Duodenal mucosa (tissue), 2 donors: ENCODE measurements around the gene TLL2.

ENCODE experiments used
- H3K27ac ChIP-seq: one replicate; pipeline ENCODE4 v1.7.0; 2013; ENCODE audit warnings: low read depth, low read length
- H3K27me3 ChIP-seq, 2 donors: one replicate each; pipeline ENCODE4 v1.7.0; 2013; ENCODE audit warnings: low read length in 2 of 2, control low read depth in 1 of 2; ENCODE audit not compliant: insufficient read depth in 2 of 2, control insufficient read depth in 1 of 2
- H3K36me3 ChIP-seq, 2 donors: one replicate each; pipeline ENCODE4 v1.7.0; 2013; ENCODE audit warnings: low read length in 2 of 2, control low read depth in 1 of 2; ENCODE audit not compliant: insufficient read depth in 2 of 2, control insufficient read depth in 1 of 2
- H3K4me1 ChIP-seq, 2 donors: one replicate each; pipeline ENCODE4 v1.7.0; 2013; ENCODE audit warnings: low read length in 2 of 2, control low read depth in 1 of 2; ENCODE audit not compliant: insufficient read depth in 2 of 2, control insufficient read depth in 1 of 2
- H3K4me3 ChIP-seq, 2 donors: one replicate each; pipeline ENCODE4 v1.7.0; 2013; ENCODE audit warnings: low read length in 2 of 2, low read depth in 1 of 2
- H3K9ac ChIP-seq, 2 donors: one replicate each; pipeline ENCODE4 v1.7.0; 2013; ENCODE audit warnings: low read length in 2 of 2, low read depth in 1 of 2
- H3K9me3 ChIP-seq, 2 donors: one replicate each; pipeline ENCODE4 v1.7.0; 2013; ENCODE audit warnings: low read length in 2 of 2, control low read depth in 1 of 2; ENCODE audit not compliant: control insufficient read depth in 1 of 2

The TLL2 gene

GRCh38 chr10:96509017-96509641 is 4.6 kb downstream of the TLL2 start:
- H3K4me1 ChIP-seq = peaks cover 2 to 19% of the 10 kb centered on the region in 2 donors
- no peak overlapping the region for H3K9ac ChIP-seq
- H3K36me3 ChIP-seq = no peaks in the 10 kb centered on the region
- no peak overlapping the region for H3K4me3 ChIP-seq
- no peak overlapping the region for H3K27ac ChIP-seq
- no peaks in the 10 kb centered on the region for H3K9me3 ChIP-seq
- peaks cover 15 to 22% of the 10 kb centered on the region in 2 donors for H3K27me3 ChIP-seq

- H3K36me3 ChIP-seq = no peaks in the 10 kb centered on the region
- H3K27me3 ChIP-seq = peaks cover 8 to 9% of the 10 kb centered on the region in 2 donors
- H3K9me3 ChIP-seq = no peaks in the 10 kb centered on the region
- H3K4me3 ChIP-seq = no peak overlapping the region
- no peak overlapping the region for H3K27ac ChIP-seq
- no peak overlapping the region for H3K9ac ChIP-seq
- H3K4me1 ChIP-seq = no peaks in the 10 kb centered on the region
Observed at GRCh38 chr10:96507044-96507443, 6.7 kb downstream of the TLL2 start.

GRCh38 chr10:96505150-96506136 is 8.3 kb downstream of the TLL2 start:
- no peaks in the 10 kb centered on the region for H3K36me3 ChIP-seq
- H3K27ac ChIP-seq = no peak overlapping the region

GRCh38 chr10:96502561-96503282 is 11.0 kb downstream of the TLL2 start:
- Histone ChIP-seq H3K27me3 (peaks cover 0 to 5% of the 10 kb centered on the region in 2 donors), H3K36me3 (no peaks in the 10 kb centered on the region), H3K27ac (no peak overlapping the region), H3K4me3 (no peak overlapping the region), H3K9ac (no peak overlapping the region), H3K4me1 (no peaks in the 10 kb centered on the region), H3K9me3 (no peaks in the 10 kb centered on the region)

More at GRCh38 chr10:96505150-96506136, 8.3 kb downstream of the TLL2 start:
- no peak overlapping the region for H3K4me3 ChIP-seq
- H3K4me1 ChIP-seq = no peaks in the 10 kb centered on the region
- H3K9me3 ChIP-seq = no peaks in the 10 kb centered on the region
- H3K9ac ChIP-seq = no peak overlapping the region
- H3K27me3 ChIP-seq = peaks cover 0 to 3% of the 10 kb centered on the region in 2 donors

GRCh38 chr10:96501985-96502384 is 11.7 kb downstream of the TLL2 start:
- Histone ChIP-seq H3K4me3 (no peak overlapping the region), H3K4me1 (no peaks in the 10 kb centered on the region), H3K27ac (no peak overlapping the region), H3K9me3 (no peaks in the 10 kb centered on the region), H3K9ac (no peak overlapping the region), H3K27me3 (peaks cover 0 to 5% of the 10 kb centered on the region in 2 donors), H3K36me3 (no peaks in the 10 kb centered on the region)

- no peaks in the 10 kb centered on the region for H3K36me3 ChIP-seq
- H3K27ac ChIP-seq = no peak overlapping the region
- peaks cover 0 to 5% of the 10 kb centered on the region in 2 donors for H3K27me3 ChIP-seq
- no peaks in the 10 kb centered on the region for H3K9me3 ChIP-seq
- no peaks in the 10 kb centered on the region for H3K4me1 ChIP-seq
- no peak overlapping the region for H3K4me3 ChIP-seq
- no peak overlapping the region for H3K9ac ChIP-seq
Observed at GRCh38 chr10:96500519-96500918, 13.2 kb downstream of the TLL2 start.

GRCh38 chr10:96500050-96500449 is 13.7 kb downstream of the TLL2 start:
- Histone ChIP-seq H3K9ac (no peak overlapping the region), H3K4me1 (no peaks in the 10 kb centered on the region), H3K27me3 (peaks cover 0 to 5% of the 10 kb centered on the region in 2 donors)

GRCh38 chr10:96497391-96497790 is 16.3 kb downstream of the TLL2 start:
- Histone ChIP-seq H3K9ac (no peak overlapping the region), H3K27me3 (peaks cover 0 to 5% of the 10 kb centered on the region in 2 donors), H3K4me1 (no peaks in the 10 kb centered on the region), H3K36me3 (no peaks in the 10 kb centered on the region), H3K27ac (no peak overlapping the region), H3K4me3 (no peak overlapping the region), H3K9me3 (no peaks in the 10 kb centered on the region)

More at GRCh38 chr10:96500050-96500449, 13.7 kb downstream of the TLL2 start:
- Histone ChIP-seq H3K36me3 (no peaks in the 10 kb centered on the region), H3K27ac (no peak overlapping the region), H3K4me3 (no peak overlapping the region), H3K9me3 (no peaks in the 10 kb centered on the region)

- no peak overlapping the region for H3K27ac ChIP-seq
- H3K4me3 ChIP-seq = no peak overlapping the region
- H3K36me3 ChIP-seq = no peaks in the 10 kb centered on the region
- H3K9me3 ChIP-seq = no peaks in the 10 kb centered on the region
- no peaks in the 10 kb centered on the region for H3K4me1 ChIP-seq
- peaks cover 0 to 5% of the 10 kb centered on the region in 2 donors for H3K27me3 ChIP-seq
- no peak overlapping the region for H3K9ac ChIP-seq
Observed at GRCh38 chr10:96496281-96496925, 17.3 kb downstream of the TLL2 start.
